Gastrocnemius medialis (tissue), 4 donors: ENCODE data around the gene PLXNB1.

Experiments used
- CTCF ChIP-seq, 5 experiments: fragments of 450-650 bp in 3 of 5; fragments of 200-600 bp in 2 of 5; sonication (generic) in 2 of 5; IDR thresholded peaks in 4 of 5; conservative IDR thresholded peaks in 1 of 5; 1 replicate in 4 of 5; 2 replicates in 1 of 5; pipeline ENCODE4 v1.5.1; 2016 to 2019; ENCODE audit warnings: antibody characterized with exemption in 5 of 5, mild to moderate bottlenecking in 3 of 5, moderate library complexity in 3 of 5
- POLR2A ChIP-seq, 2 donors: fragments of 450-650 bp; IDR thresholded peaks; one replicate each; pipeline ENCODE4 v1.6.1; 2017; ENCODE audit warnings: antibody characterized with exemption in 2 of 2, mild to moderate bottlenecking in 2 of 2, moderate library complexity in 2 of 2

GRCh38 chr3:48436855-48437254 is 7.0 kb upstream of the PLXNB1 start:
- no peak for TF ChIP-seq CTCF (IDR thresholded peaks at IDR 0.05 in 4 of 5, conservative IDR thresholded peaks at IDR 0.05 in 1 of 5)
- no peak for TF ChIP-seq POLR2A (IDR thresholded peaks at IDR 0.05)
